VCaP (cell line): ENCODE data around the gene LYL1.

Source experiments
- H3K27ac ChIP-seq: fragments of 450-650 bp; 2 replicates; pipeline ENCODE4 v1.5.1; 2017
- TF ChIP-seq, protein P1 (sequence below): fragments of 450-650 bp; conservative IDR thresholded peaks from 2 replicates; pipeline ENCODE4 v1.5.1; 2017; ENCODE audit warnings: mild to moderate bottlenecking, moderate library complexity

The LYL1 gene

DNA sequence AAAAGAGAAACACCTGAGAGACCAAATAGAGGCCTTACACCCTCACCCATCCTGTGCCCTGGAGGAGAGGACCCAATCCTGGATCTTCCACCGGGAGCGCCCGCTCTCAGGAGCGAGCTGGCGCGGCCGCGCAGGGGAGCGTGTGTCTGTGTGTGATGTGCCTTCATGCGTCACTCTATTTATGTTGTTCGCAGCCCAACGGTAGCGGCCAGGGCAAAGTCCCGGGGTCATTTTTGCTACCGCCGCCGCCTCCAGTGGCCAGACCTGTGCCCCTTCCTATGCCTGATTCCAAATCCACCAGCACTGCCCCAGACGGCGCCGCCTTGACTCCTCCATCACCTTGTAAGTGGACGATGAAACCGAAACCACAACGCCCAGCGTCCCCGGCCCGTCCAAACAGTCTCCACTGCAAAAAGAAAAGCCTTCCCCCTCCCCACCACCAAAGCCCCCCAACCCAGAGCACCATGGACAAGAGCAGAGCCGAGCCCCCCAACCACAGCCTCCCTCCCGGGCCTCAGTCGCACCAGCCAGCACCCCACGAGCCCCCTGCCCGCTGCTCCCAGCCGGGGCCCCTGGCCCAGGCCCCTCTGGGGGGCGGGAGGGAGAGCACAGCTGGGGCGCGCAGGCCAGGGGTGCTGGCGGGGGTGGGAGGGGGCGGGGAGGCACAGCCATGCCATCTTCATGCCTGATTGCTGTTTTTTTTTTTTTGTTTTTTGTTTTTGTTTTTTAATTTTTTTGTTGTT is 14.7 kb downstream of the LYL1 start:
- no peak overlapping the region for H3K27ac ChIP-seq
- TF ChIP-seq, protein P1, sequence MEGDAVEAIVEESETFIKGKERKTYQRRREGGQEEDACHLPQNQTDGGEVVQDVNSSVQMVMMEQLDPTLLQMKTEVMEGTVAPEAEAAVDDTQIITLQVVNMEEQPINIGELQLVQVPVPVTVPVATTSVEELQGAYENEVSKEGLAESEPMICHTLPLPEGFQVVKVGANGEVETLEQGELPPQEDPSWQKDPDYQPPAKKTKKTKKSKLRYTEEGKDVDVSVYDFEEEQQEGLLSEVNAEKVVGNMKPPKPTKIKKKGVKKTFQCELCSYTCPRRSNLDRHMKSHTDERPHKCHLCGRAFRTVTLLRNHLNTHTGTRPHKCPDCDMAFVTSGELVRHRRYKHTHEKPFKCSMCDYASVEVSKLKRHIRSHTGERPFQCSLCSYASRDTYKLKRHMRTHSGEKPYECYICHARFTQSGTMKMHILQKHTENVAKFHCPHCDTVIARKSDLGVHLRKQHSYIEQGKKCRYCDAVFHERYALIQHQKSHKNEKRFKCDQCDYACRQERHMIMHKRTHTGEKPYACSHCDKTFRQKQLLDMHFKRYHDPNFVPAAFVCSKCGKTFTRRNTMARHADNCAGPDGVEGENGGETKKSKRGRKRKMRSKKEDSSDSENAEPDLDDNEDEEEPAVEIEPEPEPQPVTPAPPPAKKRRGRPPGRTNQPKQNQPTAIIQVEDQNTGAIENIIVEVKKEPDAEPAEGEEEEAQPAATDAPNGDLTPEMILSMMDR: no peak

DNA sequence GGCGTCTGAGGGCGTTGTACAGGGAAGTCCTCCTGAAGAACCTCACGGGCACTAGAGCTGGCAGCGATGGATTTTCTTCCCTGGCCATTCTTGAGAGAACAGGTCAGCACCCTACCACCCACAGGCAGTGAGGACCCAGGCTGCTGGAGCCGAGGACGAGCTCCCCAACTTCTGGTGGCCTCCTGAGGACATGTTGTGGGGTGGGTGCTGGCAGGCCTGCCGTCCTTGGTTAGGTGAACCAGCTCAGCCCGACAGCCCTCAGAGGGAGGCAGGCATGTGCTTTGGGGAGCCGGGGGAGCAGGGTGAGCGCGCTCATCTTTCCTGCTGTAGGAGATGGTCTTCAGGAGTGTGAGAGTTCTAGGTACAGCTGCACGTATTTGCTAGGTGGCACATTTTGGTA is 15.4 kb downstream of the LYL1 start:
- TF ChIP-seq, protein P1: no peak
- no peak overlapping the region for H3K27ac ChIP-seq

DNA sequence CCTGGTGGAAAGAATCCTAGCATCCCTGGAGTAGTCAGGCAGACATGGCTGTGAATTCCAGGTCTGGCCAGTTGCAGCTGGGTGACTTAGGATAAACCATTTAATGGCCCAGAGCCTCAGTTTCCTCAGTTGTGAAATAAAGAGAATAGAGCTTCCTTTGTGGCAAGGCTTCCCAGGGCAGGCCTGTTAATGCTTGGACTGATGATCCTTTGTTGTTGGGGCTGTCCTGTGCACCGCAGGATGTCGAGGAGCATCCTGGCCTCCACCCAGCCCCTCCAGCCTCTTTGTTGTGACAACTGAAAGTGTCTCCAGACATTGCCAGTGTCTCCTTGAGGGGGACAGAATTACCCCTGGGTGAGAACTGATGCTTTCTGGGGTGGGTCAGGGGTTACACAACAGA is 16.3 kb downstream of the LYL1 start:
- no peak overlapping the region for H3K27ac ChIP-seq
- TF ChIP-seq, protein P1: no peak

DNA sequence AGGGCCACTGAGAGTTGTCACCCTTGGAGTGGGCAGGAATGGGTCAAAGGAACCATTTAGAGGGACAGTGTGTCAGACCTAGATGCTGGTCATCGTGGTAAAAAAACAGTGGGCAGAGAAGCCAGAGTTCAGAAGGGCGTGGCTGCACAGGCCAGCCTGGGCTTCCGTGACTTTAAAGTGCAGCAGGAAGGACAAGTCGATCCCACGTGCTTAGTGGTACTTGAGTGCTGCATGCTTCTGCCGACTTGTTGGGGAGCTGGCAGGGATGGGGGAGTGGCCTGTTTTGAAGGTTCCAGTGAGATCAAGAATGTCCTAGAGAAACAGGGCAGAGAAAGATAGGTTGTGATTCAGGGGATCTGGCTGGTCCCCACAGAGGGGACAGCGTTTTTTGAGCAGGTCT is 17.0 kb downstream of the LYL1 start:
- no peak overlapping the region for H3K27ac ChIP-seq
- TF ChIP-seq, protein P1: no peak

DNA sequence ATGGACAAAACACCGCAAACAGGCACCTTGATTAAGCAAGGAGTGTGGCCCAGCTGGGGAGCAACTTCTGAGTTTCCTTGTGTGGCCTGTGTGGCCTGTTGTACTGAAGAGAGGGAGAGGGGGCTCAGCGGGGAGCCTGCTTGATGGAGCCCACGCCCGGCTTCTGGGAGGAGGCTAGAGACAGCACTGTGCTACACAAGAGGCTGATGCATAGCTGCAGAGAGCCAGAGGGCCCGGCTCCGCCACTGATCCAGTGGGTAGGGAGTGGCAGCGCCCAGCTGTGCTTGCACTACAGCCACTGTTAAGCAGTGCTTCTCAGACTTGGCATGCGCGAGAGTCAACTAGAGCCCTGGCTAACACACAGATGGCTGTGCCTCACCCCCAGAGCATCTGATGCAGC is 19.0 kb downstream of the LYL1 start:
- TF ChIP-seq, protein P1: no peak
- no peak overlapping the region for H3K27ac ChIP-seq

DNA sequence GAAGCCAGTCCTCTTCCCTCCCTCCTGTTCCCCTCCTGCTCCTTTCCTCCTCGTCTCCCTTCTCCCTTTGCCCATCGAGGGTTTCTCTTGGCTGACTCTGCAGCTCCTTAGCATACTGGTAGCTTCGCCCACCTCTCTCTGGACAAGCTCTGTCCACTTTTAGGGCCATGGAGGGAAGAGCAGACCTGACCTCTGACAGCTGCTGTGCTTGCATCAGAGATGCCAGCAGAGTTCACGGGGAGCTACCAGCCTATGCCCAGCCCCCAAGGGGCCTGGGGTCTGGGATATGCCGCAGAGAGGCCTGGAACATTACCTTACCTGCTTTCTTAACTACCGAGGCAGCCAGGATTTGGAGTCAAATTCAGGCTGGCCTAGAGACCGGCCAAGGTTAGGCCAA is 19.7 kb downstream of the LYL1 start:
- TF ChIP-seq, protein P1: no peak
- H3K27ac ChIP-seq: no peak overlapping the region

DNA sequence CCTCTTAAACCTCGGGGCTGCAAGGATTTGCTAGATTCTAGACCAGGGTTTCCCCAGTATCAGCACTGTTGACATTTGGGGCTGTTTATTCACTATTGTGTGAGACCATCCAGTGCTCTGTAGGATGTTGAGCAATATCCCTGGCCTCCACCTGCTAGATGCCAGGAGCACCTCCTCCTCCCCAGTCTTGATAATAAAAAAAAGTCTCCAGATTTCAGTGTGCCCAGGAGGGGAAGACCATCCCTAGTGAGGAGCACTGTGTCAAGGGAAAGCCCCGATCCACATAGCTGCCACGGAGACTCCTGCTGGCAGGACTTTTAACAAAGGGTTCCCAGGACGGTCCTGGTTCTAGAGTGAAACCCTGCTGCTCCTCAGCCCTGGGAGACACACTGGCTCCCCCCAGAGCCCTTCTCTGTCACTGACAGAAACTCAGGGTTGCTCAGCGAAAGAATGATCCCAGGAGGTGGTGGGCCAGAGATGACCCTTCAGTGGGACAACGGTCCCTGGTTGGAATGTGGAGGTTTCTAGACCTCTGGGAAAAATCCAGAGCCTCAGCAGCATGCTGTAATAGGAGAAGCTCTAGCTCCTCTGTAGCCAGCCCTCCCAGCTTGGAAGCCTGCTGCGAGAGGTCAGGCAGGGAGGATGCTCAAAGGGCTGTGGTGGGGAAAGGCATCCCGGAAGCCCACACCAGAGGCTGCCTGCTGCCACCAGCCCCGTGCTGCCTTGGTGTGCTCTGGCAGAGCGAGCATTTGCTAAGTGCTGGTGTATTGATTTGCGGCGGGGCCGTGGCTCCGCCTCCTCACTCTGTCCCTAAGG is 20.3 kb downstream of the LYL1 start:
- no peak overlapping the region for H3K27ac ChIP-seq
- TF ChIP-seq, protein P1: no peak
